Ishikawa (cell line): Measurements from ENCODE around the gene CAPS.

Source experiments
- EGR1 ChIP-seq: IDR thresholded peaks from 2 replicates; pipeline ENCODE4 v1.6.1; 2012
- EP300 ChIP-seq: IDR thresholded peaks from 2 replicates; pipeline ENCODE4 v1.6.1; 2012; ENCODE audit warnings: borderline replicate concordance
- NFIC ChIP-seq: IDR thresholded peaks from 2 replicates; pipeline ENCODE4 v1.6.1; 2012
- RAD21 ChIP-seq: IDR thresholded peaks from 2 replicates; pipeline ENCODE4 v1.6.1; 2012; ENCODE audit warnings: low read depth
- REST ChIP-seq: IDR thresholded peaks from 2 replicates; pipeline ENCODE4 v1.6.1; 2012; ENCODE audit warnings: low read depth, mild to moderate bottlenecking
- TAF1 ChIP-seq: IDR thresholded peaks from 2 replicates; pipeline ENCODE4 v1.6.1; 2012; ENCODE audit warnings: low read depth, mild to moderate bottlenecking
- TEAD4 ChIP-seq: IDR thresholded peaks from 2 replicates; pipeline ENCODE4 v1.6.1; 2012
- YY1 ChIP-seq: IDR thresholded peaks from 2 replicates; pipeline ENCODE4 v1.6.1; 2012; ENCODE audit warnings: low read depth
- TF ChIP-seq, protein P1 (sequence below): IDR thresholded peaks from 2 replicates; pipeline ENCODE4 v1.6.1; 2012
- TF ChIP-seq, protein P2 (sequence below): IDR thresholded peaks from 2 replicates; pipeline ENCODE4 v1.6.1; 2012

DNA sequence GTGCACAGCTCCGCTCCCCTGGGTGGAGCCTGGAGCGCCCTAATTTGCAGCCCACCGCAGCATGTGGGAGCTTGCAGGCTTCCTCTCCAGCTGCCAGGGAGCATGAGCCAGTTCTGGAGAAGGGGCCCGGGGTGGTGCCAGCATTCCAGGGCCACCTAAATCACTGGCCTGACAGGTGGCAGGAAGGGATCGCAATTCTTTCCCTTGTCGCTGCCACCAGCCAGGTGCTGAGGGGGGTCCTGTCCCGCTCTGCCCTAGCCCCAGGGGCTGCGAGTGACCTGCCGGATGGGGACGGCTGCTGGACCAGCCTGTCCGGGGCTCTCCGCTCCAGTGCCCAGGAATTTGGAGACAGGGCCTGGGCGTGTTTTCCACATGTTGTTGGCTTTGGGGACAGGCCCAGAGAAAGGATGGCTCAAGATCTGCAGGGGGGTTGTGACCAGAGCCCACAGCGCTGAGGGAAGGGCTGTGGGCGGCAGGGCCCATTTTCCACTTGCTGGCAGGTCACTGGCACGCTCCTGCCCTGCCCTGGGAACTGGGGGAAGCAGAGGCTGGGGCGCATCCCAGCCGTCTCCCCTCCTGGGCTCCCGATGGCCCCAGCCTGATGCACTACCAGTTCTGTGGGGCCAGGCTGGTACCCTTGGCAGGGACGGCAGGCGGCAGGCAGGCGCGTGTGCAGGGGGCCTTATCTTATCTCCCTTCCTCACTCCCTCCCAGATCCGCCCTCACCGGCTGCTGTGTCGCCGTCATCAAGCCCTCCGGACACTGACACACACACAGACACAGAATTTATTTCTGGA is 19.9 kb upstream of the CAPS start:
- TF ChIP-seq EP300 (peak; percentile 97), REST (no peak), RAD21 (no peak; the same call in 1 of the 2 replicates), EGR1 (peak; percentile 57; the same call in 1 of the 2 replicates), TAF1 (no peak), NFIC (peak; percentile 83), YY1 (no peak; the same call in none of the 2 replicates), TEAD4 (peak; percentile 96; the same call in 1 of the 2 replicates)
- TF ChIP-seq, protein P1, sequence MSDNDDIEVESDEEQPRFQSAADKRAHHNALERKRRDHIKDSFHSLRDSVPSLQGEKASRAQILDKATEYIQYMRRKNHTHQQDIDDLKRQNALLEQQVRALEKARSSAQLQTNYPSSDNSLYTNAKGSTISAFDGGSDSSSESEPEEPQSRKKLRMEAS: peak; percentile 76; the same call in 1 of the 2 replicates
- TF ChIP-seq, protein P2, sequence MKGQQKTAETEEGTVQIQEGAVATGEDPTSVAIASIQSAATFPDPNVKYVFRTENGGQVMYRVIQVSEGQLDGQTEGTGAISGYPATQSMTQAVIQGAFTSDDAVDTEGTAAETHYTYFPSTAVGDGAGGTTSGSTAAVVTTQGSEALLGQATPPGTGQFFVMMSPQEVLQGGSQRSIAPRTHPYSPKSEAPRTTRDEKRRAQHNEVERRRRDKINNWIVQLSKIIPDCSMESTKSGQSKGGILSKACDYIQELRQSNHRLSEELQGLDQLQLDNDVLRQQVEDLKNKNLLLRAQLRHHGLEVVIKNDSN: peak; percentile 2; the same call in 1 of the 2 replicates
